DMS 273 (cell line): ENCODE data around the gene EPB41L5.
"Not testable (repeated sequence)": the region's sequence is repeated elsewhere in the genome, so short reads cannot be mapped to it uniquely, and the experiment has no call there.

ENCODE experiments used
- DNase-seq: peaks from one replicate; lab custom pipeline; 2025; ENCODE audit not compliant: unreplicated experiment; lab: John Stamatoyannopoulos, UW

Gene EPB41L5

GRCh38 chr2:120192280-120192679 is 179.4 kb downstream of the EPB41L5 start:
- no peak for DNase-seq

- DNase-seq = no peak
Measured at GRCh38 chr2:120195553-120195952, 182.7 kb downstream of the EPB41L5 start.

GRCh38 chr2:120199817-120200459 is 187.1 kb downstream of the EPB41L5 start:
- DNase-seq = not testable (repeated sequence)

GRCh38 chr2:120203251-120204021 is 190.6 kb downstream of the EPB41L5 start:
- DNase-seq = no peak

GRCh38 chr2:120204022-120204405 is 191.1 kb downstream of the EPB41L5 start:
- peak; percentile 28 for DNase-seq

- no peak for DNase-seq
Measured at GRCh38 chr2:120204417-120204816, 191.5 kb downstream of the EPB41L5 start.

- DNase-seq = no peak
Measured at GRCh38 chr2:120204945-120205670, 192.2 kb downstream of the EPB41L5 start.

- peak; percentile 33 for DNase-seq
Measured at GRCh38 chr2:120206022-120206581, 193.2 kb downstream of the EPB41L5 start.

GRCh38 chr2:120208381-120209353 is 195.8 kb downstream of the EPB41L5 start:
- DNase-seq = no peak

- no peak for DNase-seq
Measured at GRCh38 chr2:120209427-120210269, 196.8 kb downstream of the EPB41L5 start.

GRCh38 chr2:120210270-120210693 is 197.4 kb downstream of the EPB41L5 start:
- DNase-seq = no peak

GRCh38 chr2:120218181-120218580 is 205.3 kb downstream of the EPB41L5 start:
- no peak for DNase-seq

GRCh38 chr2:120219291-120219690 is 206.4 kb downstream of the EPB41L5 start:
- no peak for DNase-seq

- no peak for DNase-seq
Measured at GRCh38 chr2:120219766-120220165, 206.9 kb downstream of the EPB41L5 start.

- DNase-seq = no peak
Measured at GRCh38 chr2:120220756-120221155, 207.9 kb downstream of the EPB41L5 start.

- DNase-seq = no peak
Measured at GRCh38 chr2:120221616-120222015, 208.7 kb downstream of the EPB41L5 start.

GRCh38 chr2:120222186-120223033 is 209.5 kb downstream of the EPB41L5 start:
- DNase-seq = no peak
